Upper lobe of left lung (tissue), 6 donors: Measurements from ENCODE around the gene CYSTM1. TPM values are rescaled to one million over a fixed set of nuclear protein-coding genes. Genes with fewer than 3 reads are reported as not detected.

Experiments used
- ATAC-seq, 2 donors: fragments of 200-7000 bp; cut with Tn5 transposase; one replicate each; pipeline ENCODE4 v1.9.1; 2022; ENCODE audit warnings: mild to moderate bottlenecking in 2 of 2, moderate library complexity in 2 of 2; ENCODE audit not compliant: low FRiP score in 2 of 2
- DNase-seq, 2 donors: peaks; one replicate each; pipeline ENCODE4 v3.0.0-alpha.2; 2019 to 2020
- H3K27ac ChIP-seq, 4 donors: fragments of 200-600 bp; sonication (generic); one replicate each; pipeline ENCODE4 v1.5.1; 2016 to 2019
- H3K27me3 ChIP-seq, 4 donors: fragments of 200-600 bp; sonication (generic); one replicate each; pipeline ENCODE4 v1.5.1; 2017 to 2019
- H3K36me3 ChIP-seq, 4 donors: fragments of 200-600 bp; sonication (generic); one replicate each; pipeline ENCODE4 v1.5.1; 2016 to 2019
- H3K4me1 ChIP-seq, 4 donors: fragments of 200-600 bp; sonication (generic); one replicate each; pipeline ENCODE4 v1.5.1; 2018 to 2019
- H3K4me3 ChIP-seq, 4 donors: fragments of 200-600 bp; sonication (generic); one replicate each; pipeline ENCODE4 v1.5.1; 2017 to 2019; ENCODE audit warnings: mild to moderate bottlenecking in 2 of 4, moderate library complexity in 1 of 4
- H3K9me3 ChIP-seq, 4 donors: fragments of 200-600 bp; sonication (generic); one replicate each; pipeline ENCODE4 v1.5.1; 2018 to 2019
- EP300 ChIP-seq, 4 donors: sonication (generic); formaldehyde crosslinking; IDR thresholded peaks; one replicate each; pipeline ENCODE4 v1.5.1; 2017; ENCODE audit warnings: antibody characterized with exemption in 4 of 4, control low read depth in 2 of 4
- POLR2A ChIP-seq, 4 donors: fragments of 450-650 bp; IDR thresholded peaks; one replicate each; pipeline ENCODE4 v1.5.1; 2016 to 2017; ENCODE audit warnings: antibody characterized with exemption in 4 of 4, mild to moderate bottlenecking in 2 of 4
- POLR2AphosphoS5 ChIP-seq, 2 donors: sonication (generic); formaldehyde crosslinking; IDR thresholded peaks; one replicate each; pipeline ENCODE4 v1.5.1; 2017; ENCODE audit warnings: antibody characterized with exemption in 2 of 2
- WGBS, 2 donors: methylation state at CpG; one replicate each; pipeline ENCODE4 v1.1.5; 2017 to 2018; 5-methylcytosine and 5-hydroxymethylcytosine counted together
- total RNA-seq, 6 donors: library from RNA; depleted of rRNA in 4 of 6; stranded (reverse); fragments of >200 nt in 4 of 6; gene quantifications; one replicate each; pipeline versions ENCODE4 v1.1.0 to v1.2.1, GENCODE V29; 2016 to 2021
- TF ChIP-seq, protein P1 (sequence below), 6 experiments: fragments of 450-650 bp in 4 of 6; fragments of 200-600 bp in 2 of 6; sonication (generic) in 2 of 6; IDR thresholded peaks; one replicate each; pipeline ENCODE4 v1.5.1; 2016 to 2019; ENCODE audit warnings: antibody characterized with exemption in 6 of 6
- donor health status: DM: no; HTN: no; CAD: no; lungs with moderate emphysema.
- donor health status: DM: no; HTN: yes; CAD: no; lungs with severe emphysema.

The CYSTM1 gene
- total RNA-seq, 6 donors from 2014 or later = 24.1 to 139 (median 91.9) TPM

GRCh38 chr5:140165101-140165922 is 9.7 kb upstream of the CYSTM1 start:
- H3K36me3 ChIP-seq = no peaks in the 10 kb centered on the region
- no peaks in the 10 kb centered on the region for H3K9me3 ChIP-seq
- ATAC-seq (peak; percentile 25 to 89), DNase-seq (peak in 1 of 2 donors; percentile 61)
- H3K27me3 ChIP-seq = no peaks in the 10 kb centered on the region
- H3K4me1 ChIP-seq = peaks cover 14 to 23% (median 21%) of the 10 kb centered on the region in 4 donors
- 39 to 58% methylated on average over 5 of the region's 5 CpGs for WGBS, 2 donors
- TF ChIP-seq EP300 (IDR thresholded peaks at IDR 0.05) (peak in 2 of 4 donors; percentile 9 to 26), POLR2AphosphoS5 (IDR thresholded peaks at IDR 0.05) (peak in 1 of 2 donors; percentile 25)
- TF ChIP-seq, protein P1, sequence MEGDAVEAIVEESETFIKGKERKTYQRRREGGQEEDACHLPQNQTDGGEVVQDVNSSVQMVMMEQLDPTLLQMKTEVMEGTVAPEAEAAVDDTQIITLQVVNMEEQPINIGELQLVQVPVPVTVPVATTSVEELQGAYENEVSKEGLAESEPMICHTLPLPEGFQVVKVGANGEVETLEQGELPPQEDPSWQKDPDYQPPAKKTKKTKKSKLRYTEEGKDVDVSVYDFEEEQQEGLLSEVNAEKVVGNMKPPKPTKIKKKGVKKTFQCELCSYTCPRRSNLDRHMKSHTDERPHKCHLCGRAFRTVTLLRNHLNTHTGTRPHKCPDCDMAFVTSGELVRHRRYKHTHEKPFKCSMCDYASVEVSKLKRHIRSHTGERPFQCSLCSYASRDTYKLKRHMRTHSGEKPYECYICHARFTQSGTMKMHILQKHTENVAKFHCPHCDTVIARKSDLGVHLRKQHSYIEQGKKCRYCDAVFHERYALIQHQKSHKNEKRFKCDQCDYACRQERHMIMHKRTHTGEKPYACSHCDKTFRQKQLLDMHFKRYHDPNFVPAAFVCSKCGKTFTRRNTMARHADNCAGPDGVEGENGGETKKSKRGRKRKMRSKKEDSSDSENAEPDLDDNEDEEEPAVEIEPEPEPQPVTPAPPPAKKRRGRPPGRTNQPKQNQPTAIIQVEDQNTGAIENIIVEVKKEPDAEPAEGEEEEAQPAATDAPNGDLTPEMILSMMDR (IDR thresholded peaks at IDR 0.05) = no peak
- no peak overlapping the region for H3K4me3 ChIP-seq
- peak overlapping the region; percentile 46 to 71 (median 66) for H3K27ac ChIP-seq

DNA sequence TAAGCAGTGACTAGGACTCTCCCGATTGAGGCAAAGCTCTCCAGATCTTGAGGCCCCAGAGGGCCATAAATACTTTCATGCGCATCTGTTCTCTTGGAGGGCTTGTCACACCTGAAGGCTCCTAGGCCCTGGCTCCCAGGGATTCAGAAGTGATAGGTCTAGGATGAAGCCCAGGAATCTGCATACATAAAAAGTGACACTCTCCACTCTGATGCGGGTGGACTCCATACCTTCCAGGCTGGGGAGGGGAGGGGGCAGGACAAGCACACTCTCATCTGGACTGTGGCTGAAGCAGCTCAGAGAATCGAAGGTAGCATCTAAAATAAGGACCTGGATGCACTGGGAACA is 9.1 kb upstream of the CYSTM1 start:
- Histone ChIP-seq H3K4me3 (no peak overlapping the region), H3K36me3 (no peaks in the 10 kb centered on the region), H3K4me1 (peaks cover 14 to 23% (median 21%) of the 10 kb centered on the region in 4 donors), H3K27ac (peak overlapping the region; percentile 46 to 71 (median 66)), H3K27me3 (no peaks in the 10 kb centered on the region), H3K9me3 (no peaks in the 10 kb centered on the region)
- 48 to 56% methylated on average over 4 of the region's 4 CpGs for WGBS, 2 donors
- no peak for DNase-seq
- TF ChIP-seq POLR2A (IDR thresholded peaks at IDR 0.05) = no peak
- TF ChIP-seq, protein P1 (IDR thresholded peaks at IDR 0.05) = no peak
- no peak for TF ChIP-seq EP300 (IDR thresholded peaks at IDR 0.05)
- no peak for TF ChIP-seq POLR2AphosphoS5 (IDR thresholded peaks at IDR 0.05)
- ATAC-seq = no peak

DNA sequence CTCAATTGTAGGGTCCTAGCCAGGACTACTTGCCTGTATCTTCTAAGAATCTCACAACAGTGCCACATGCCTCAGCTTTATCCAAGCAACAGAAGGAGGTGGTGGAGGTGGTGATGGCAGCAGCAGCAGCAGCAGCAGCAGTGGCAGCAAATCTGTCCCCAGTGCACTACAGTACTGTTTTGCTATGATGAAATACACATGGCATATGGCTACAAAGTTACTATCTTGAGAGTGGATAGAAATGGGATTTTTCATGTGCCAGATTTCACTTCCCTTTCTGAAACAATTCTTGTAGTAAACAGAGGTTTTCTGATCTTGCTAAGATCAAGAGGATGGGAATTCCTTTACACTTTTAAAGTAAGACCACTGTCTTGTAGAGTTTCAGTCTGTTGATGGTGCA is 8.1 kb upstream of the CYSTM1 start:
- no peak for TF ChIP-seq POLR2AphosphoS5 (IDR thresholded peaks at IDR 0.05)
- no peak for TF ChIP-seq POLR2A (IDR thresholded peaks at IDR 0.05)
- TF ChIP-seq, protein P1 (IDR thresholded peaks at IDR 0.05) = no peak
- no peak for TF ChIP-seq EP300 (IDR thresholded peaks at IDR 0.05)
- no peak overlapping the region for H3K4me3 ChIP-seq
- peaks cover 14 to 23% (median 21%) of the 10 kb centered on the region in 4 donors for H3K4me1 ChIP-seq
- H3K9me3 ChIP-seq = no peaks in the 10 kb centered on the region
- ATAC-seq (no peak), DNase-seq (no peak)
- no peaks in the 10 kb centered on the region for H3K27me3 ChIP-seq
- H3K27ac ChIP-seq = no peak overlapping the region
- H3K36me3 ChIP-seq = no peaks in the 10 kb centered on the region

- Histone ChIP-seq H3K36me3 (no peaks in the 10 kb centered on the region), H3K27me3 (no peaks in the 10 kb centered on the region), H3K4me3 (no peak overlapping the region), H3K27ac (no peak overlapping the region), H3K4me1 (peaks cover 14 to 21% (median 20%) of the 10 kb centered on the region in 4 donors), H3K9me3 (no peaks in the 10 kb centered on the region)
- ATAC-seq (no peak), DNase-seq (no peak)
- WGBS, 2 donors = 92 to 97% methylated on average over 2 of the region's 2 CpGs
- TF ChIP-seq, protein P1 (IDR thresholded peaks at IDR 0.05) = no peak
Measured at GRCh38 chr5:140168371-140168770, 6.6 kb upstream of the CYSTM1 start.

GRCh38 chr5:140169410-140169809 is 5.6 kb upstream of the CYSTM1 start:
- Histone ChIP-seq H3K4me1 (peaks cover 18 to 23% (median 21%) of the 10 kb centered on the region in 4 donors), H3K4me3 (no peak overlapping the region), H3K36me3 (no peaks in the 10 kb centered on the region), H3K27ac (no peak overlapping the region), H3K9me3 (no peaks in the 10 kb centered on the region), H3K27me3 (no peaks in the 10 kb centered on the region)
- no peak for ATAC-seq
- 80 to 91% methylated on average over 1 of the region's 1 CpG for WGBS, 2 donors
- DNase-seq = no peak
- TF ChIP-seq POLR2A (IDR thresholded peaks at IDR 0.05) = no peak
- TF ChIP-seq, protein P1 (IDR thresholded peaks at IDR 0.05) = no peak
- TF ChIP-seq EP300 (IDR thresholded peaks at IDR 0.05) = no peak
- TF ChIP-seq POLR2AphosphoS5 (IDR thresholded peaks at IDR 0.05) = no peak
